Suprapubic skin (tissue), 4 donors: ENCODE results near the gene TPRA1. TPM values are rescaled to one million over a fixed set of nuclear protein-coding genes. Genes with fewer than 3 reads are reported as not detected.

Experiments
- DNase-seq, 2 donors: peaks; one replicate each; pipeline ENCODE4 v3.0.0-alpha.2; 2019; ENCODE audit warnings: low spot score in 2 of 2
- H3K27ac ChIP-seq: fragments of 200-600 bp; sonication (generic); one replicate; pipeline ENCODE4 v1.5.1; 2019
- H3K27me3 ChIP-seq: fragments of 200-600 bp; sonication (generic); one replicate; pipeline ENCODE4 v1.5.1; 2019
- H3K36me3 ChIP-seq: fragments of 200-600 bp; sonication (generic); one replicate; pipeline ENCODE4 v1.5.1; 2019
- H3K4me1 ChIP-seq: fragments of 200-600 bp; sonication (generic); one replicate; pipeline ENCODE4 v1.5.1; 2019
- H3K4me3 ChIP-seq: fragments of 200-600 bp; sonication (generic); one replicate; pipeline ENCODE4 v1.5.1; 2019; ENCODE audit warnings: mild to moderate bottlenecking
- H3K9me3 ChIP-seq: fragments of 200-600 bp; sonication (generic); one replicate; pipeline ENCODE4 v1.5.1; 2019
- EP300 ChIP-seq: sonication (generic); formaldehyde crosslinking; IDR thresholded peaks from one replicate; pipeline ENCODE4 v1.6.1; 2017; ENCODE audit warnings: antibody characterized with exemption
- POLR2A ChIP-seq, 2 donors: fragments of 450-650 bp; IDR thresholded peaks; one replicate each; pipeline ENCODE4 v1.6.1; 2017; ENCODE audit warnings: antibody characterized with exemption in 2 of 2, mild to moderate bottlenecking in 2 of 2, moderate library complexity in 2 of 2
- POLR2AphosphoS5 ChIP-seq, 3 donors: sonication (generic); formaldehyde crosslinking; IDR thresholded peaks; one replicate each; pipeline ENCODE4 v1.6.1; 2017; ENCODE audit warnings: antibody characterized with exemption in 3 of 3
- WGBS: methylation state at CpG from one replicate; pipeline ENCODE4 v1.1.5; 2018; 5-methylcytosine and 5-hydroxymethylcytosine counted together
- total RNA-seq, 4 donors: library from RNA; depleted of rRNA; stranded (reverse); fragments of >200 nt; gene quantifications; one replicate each; pipeline ENCODE4 v1.1.0, GENCODE V29; 2016
- TF ChIP-seq, protein P1 (sequence below), 2 donors: fragments of 200-600 bp in 1 of 2; fragments of 450-650 bp in 1 of 2; sonication (generic) in 1 of 2; IDR thresholded peaks; one replicate each; pipeline ENCODE4 v1.5.1; 2016 to 2019; ENCODE audit warnings: antibody characterized with exemption in 2 of 2, mild to moderate bottlenecking in 1 of 2, moderate library complexity in 1 of 2

Gene TPRA1
- total RNA-seq, 4 donors from 2014 or later, result 43.7 to 82.3 (median 64.3) TPM

DNA sequence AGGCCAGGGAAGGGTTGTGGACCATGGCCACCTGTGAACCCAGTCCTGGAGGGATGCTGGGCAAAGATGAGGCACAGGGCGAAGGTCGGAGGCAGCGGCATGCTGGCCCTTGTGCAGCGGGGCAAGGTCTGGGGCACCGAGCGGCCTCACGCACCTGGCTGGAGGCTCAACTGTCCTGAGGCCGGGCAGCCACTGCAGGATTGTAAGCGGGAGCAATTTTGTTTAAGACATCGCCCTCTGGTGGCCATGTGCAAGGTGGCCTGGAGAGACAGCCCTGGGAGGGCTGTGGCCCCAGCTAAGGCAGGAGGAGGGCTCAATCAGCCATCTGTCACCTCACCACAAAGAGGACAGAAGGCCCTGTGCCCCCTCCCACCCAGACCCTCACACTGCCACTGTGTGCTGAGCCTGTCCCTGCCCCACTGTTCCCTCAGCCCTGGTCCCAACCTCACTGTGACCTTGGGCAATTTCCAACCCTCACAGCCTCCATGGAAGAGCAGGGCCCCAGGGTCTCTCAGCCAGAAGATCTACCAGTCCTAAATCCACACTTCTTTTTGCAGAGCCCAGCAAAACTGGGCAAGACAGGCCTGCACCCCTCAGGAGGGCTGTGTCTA, 46.2 kb downstream of the TPRA1 start:
- H3K4me3 ChIP-seq, result no peak overlapping the region
- H3K36me3 ChIP-seq, result no peaks in the 10 kb centered on the region
- no peaks in the 10 kb centered on the region for H3K9me3 ChIP-seq
- H3K4me1 ChIP-seq, result peaks cover 16% of the 10 kb centered on the region
- peak in 1 of 2 donors; percentile 78 for DNase-seq
- no peak overlapping the region for H3K27ac ChIP-seq
- H3K27me3 ChIP-seq, result no peaks in the 10 kb centered on the region
- WGBS, result 35% methylated on average over 4 of the region's 10 CpGs
- no peak for TF ChIP-seq EP300
- TF ChIP-seq, protein P1, sequence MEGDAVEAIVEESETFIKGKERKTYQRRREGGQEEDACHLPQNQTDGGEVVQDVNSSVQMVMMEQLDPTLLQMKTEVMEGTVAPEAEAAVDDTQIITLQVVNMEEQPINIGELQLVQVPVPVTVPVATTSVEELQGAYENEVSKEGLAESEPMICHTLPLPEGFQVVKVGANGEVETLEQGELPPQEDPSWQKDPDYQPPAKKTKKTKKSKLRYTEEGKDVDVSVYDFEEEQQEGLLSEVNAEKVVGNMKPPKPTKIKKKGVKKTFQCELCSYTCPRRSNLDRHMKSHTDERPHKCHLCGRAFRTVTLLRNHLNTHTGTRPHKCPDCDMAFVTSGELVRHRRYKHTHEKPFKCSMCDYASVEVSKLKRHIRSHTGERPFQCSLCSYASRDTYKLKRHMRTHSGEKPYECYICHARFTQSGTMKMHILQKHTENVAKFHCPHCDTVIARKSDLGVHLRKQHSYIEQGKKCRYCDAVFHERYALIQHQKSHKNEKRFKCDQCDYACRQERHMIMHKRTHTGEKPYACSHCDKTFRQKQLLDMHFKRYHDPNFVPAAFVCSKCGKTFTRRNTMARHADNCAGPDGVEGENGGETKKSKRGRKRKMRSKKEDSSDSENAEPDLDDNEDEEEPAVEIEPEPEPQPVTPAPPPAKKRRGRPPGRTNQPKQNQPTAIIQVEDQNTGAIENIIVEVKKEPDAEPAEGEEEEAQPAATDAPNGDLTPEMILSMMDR (IDR thresholded peaks at IDR 0.05), result peak in 1 of 2 donors; percentile 83

DNA sequence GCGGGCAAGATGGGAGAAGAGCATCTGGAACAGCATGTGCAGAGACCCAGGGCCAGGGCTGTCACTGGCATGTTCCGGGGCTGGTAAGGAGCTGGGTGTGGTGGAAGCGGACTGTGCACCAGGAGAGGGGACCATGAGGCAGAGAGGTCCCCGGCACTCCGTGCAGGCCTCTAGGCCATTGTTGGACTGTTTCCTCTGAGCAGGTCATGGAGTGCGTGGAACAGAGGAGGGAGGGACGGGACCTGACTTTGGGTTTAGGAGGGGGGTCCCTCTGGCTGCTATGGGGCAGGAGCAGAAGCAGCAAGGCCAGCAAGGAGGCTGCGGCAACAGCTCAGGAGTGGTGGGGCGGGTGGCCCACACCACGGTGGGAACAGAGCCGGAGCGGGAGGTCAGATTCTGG, 47.1 kb downstream of the TPRA1 start:
- TF ChIP-seq EP300, result no peak
- TF ChIP-seq POLR2A (IDR thresholded peaks at IDR 0.05), result no peak
- TF ChIP-seq, protein P1 (IDR thresholded peaks at IDR 0.05), result no peak
- TF ChIP-seq POLR2AphosphoS5 (IDR thresholded peaks at IDR 0.05), result no peak
- no peak overlapping the region for H3K27ac ChIP-seq
- no peaks in the 10 kb centered on the region for H3K27me3 ChIP-seq
- no peaks in the 10 kb centered on the region for H3K9me3 ChIP-seq
- no peak for DNase-seq
- H3K4me3 ChIP-seq, result no peak overlapping the region
- peaks cover 16% of the 10 kb centered on the region for H3K4me1 ChIP-seq
- 92% methylated on average over 12 of the region's 12 CpGs for WGBS
- no peaks in the 10 kb centered on the region for H3K36me3 ChIP-seq

DNA sequence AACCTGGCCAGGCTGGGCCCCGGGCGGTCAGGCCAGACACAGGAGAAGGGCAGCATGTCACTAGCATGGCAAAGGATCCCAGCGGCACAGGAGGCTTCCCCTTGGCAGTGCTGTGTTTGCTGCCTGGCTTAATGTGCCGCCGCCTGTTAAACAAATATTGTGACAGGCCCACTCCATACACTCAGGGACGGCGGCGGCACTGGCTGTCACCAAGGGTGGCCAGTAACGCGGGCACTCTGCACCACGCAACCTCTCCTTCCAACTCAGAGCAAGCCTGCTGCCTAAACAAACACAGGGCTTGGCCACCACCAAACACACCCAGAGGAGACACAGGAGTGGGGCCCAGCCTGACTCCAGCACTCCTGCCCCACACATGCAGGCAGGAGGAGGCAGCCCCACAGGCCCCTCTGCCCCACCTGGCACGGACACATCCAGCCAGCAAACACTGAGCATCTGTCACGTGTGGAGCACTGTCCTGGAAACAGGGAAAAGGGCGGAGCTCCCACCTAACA, 48.0 kb downstream of the TPRA1 start:
- no peak overlapping the region for H3K4me3 ChIP-seq
- no peak for DNase-seq
- H3K27me3 ChIP-seq, result no peaks in the 10 kb centered on the region
- no peaks in the 10 kb centered on the region for H3K36me3 ChIP-seq
- peaks cover 7% of the 10 kb centered on the region for H3K4me1 ChIP-seq
- TF ChIP-seq, protein P1 (IDR thresholded peaks at IDR 0.05), result no peak
- no peak for TF ChIP-seq POLR2A (IDR thresholded peaks at IDR 0.05)
- TF ChIP-seq POLR2AphosphoS5 (IDR thresholded peaks at IDR 0.05), result no peak
- no peak for TF ChIP-seq EP300
- 90% methylated on average over 7 of the region's 14 CpGs for WGBS
- H3K9me3 ChIP-seq, result no peaks in the 10 kb centered on the region
- H3K27ac ChIP-seq, result no peak overlapping the region

DNA sequence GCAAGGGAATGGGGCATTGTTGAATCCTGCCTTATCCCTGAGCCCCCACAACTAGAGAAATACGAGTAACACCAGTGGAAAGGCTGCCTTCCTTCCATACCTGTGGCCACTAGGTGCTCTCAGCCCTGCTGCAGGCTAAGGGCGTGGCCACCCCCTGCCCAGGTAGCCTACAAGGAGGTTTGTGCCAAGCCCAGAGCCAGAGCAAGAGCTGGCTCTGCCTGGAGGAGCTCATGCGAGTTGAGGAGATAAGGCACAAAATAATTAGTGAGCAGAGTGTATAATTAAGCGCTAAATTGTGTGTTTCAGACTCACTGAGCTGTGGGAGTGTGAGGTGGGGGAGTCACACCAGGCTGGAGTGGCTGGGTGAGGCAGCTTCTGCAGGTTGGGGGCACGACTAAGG, 49.2 kb downstream of the TPRA1 start:
- DNase-seq, result no peak
- 81% methylated on average over 5 of the region's 5 CpGs for WGBS
- Histone ChIP-seq H3K27me3 (no peaks in the 10 kb centered on the region), H3K4me1 (no peaks in the 10 kb centered on the region), H3K27ac (no peak overlapping the region), H3K9me3 (no peaks in the 10 kb centered on the region), H3K36me3 (no peaks in the 10 kb centered on the region), H3K4me3 (no peak overlapping the region)
- no peak for TF ChIP-seq POLR2AphosphoS5 (IDR thresholded peaks at IDR 0.05)
- TF ChIP-seq, protein P1 (IDR thresholded peaks at IDR 0.05), result no peak
- TF ChIP-seq EP300, result no peak
- no peak for TF ChIP-seq POLR2A (IDR thresholded peaks at IDR 0.05)

DNA sequence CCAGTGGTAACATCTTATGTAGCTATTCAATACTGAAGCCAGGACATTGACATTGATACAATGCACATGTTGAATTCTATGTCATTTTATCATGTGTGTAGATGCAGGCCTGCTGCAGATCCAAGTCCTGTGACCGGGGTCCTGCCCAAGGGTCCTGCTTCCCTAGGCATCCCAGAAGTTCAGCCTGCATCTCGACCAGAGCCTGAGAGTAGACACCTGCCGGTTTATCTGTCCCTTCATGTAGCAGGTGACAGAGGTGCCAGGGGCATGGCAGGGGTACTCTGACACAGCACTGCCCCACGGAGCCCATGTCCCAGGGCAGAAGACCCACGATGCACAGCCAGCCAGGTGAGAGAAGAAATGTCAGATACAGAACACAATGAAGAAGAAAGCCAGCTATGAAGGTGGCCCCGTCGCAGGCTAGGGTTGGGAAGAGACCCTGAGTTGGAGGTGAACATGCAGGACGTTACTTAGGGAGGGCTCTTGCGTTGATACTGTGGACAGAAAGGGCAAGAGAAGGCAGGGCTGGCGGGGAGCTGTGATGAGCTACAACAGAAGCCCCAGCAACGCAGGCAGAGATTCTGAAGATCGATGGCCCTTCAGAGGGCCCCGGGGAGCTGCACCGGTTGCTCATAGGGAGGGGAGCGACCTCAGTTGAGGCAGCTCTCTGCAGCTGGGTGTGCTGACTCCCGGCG, 51.0 kb downstream of the TPRA1 start:
- Histone ChIP-seq H3K27ac (no peak overlapping the region), H3K4me1 (peaks cover 4% of the 10 kb centered on the region), H3K36me3 (no peaks in the 10 kb centered on the region), H3K27me3 (peaks cover 2% of the 10 kb centered on the region), H3K9me3 (no peaks in the 10 kb centered on the region), H3K4me3 (no peak overlapping the region)
- no peak for TF ChIP-seq POLR2A (IDR thresholded peaks at IDR 0.05)
- TF ChIP-seq EP300, result no peak
- TF ChIP-seq, protein P1 (IDR thresholded peaks at IDR 0.05), result no peak
- TF ChIP-seq POLR2AphosphoS5 (IDR thresholded peaks at IDR 0.05), result no peak
- 82% methylated on average over 17 of the region's 17 CpGs for WGBS
- DNase-seq, result no peak
